OCI-LY1 (cell line): Measurements from ENCODE around the gene EFEMP2.

ENCODE experiments used
- EZH2 ChIP-seq: fragments of 200-600 bp; sonication (generic), shearing (Covaris generic); IDR thresholded peaks from 2 replicates; pipeline ENCODE4 v1.8.0; 2017; ENCODE audit warnings: borderline replicate concordance, mixed run types, mild to moderate bottlenecking, antibody characterized with exemption, low read length, moderate library complexity, mixed read lengths
- TF ChIP-seq, protein P1 (sequence below): fragments of 200-600 bp; sonication (generic), shearing (Covaris generic); IDR thresholded peaks from 2 replicates; pipeline ENCODE4 v1.5.1; 2017; ENCODE audit warnings: mild to moderate bottlenecking, antibody characterized with exemption, low read length, moderate library complexity, mixed read lengths

DNA sequence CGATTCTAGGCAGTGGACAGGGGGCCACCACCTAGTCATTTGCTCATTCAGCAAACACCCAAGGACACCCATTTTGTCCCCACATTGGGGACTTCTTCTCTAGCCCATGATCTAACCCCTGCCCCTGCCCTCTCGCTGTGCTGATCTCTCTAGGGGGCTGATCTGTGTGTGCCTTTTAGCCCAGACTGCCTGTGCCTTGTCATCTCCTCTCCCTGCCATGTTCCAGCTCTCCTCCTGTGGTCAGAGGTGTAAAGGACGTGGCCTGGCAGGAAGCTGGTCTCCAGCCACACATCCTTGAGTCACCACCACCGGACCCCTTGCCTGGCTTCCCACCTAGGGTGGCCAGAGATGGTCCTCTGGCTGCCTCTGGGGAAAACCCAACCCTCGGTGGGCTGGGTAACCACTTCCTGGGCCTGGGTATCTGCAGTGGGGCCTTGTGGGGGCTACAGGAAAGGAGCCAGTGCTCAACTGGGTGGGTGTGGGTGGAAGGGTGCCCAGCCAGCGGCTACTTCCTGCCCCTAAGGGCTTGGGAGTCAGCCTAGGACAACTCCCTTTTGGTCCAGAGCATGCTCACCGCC lies 8.3 kb upstream of the EFEMP2 start:
- TF ChIP-seq, protein P1, sequence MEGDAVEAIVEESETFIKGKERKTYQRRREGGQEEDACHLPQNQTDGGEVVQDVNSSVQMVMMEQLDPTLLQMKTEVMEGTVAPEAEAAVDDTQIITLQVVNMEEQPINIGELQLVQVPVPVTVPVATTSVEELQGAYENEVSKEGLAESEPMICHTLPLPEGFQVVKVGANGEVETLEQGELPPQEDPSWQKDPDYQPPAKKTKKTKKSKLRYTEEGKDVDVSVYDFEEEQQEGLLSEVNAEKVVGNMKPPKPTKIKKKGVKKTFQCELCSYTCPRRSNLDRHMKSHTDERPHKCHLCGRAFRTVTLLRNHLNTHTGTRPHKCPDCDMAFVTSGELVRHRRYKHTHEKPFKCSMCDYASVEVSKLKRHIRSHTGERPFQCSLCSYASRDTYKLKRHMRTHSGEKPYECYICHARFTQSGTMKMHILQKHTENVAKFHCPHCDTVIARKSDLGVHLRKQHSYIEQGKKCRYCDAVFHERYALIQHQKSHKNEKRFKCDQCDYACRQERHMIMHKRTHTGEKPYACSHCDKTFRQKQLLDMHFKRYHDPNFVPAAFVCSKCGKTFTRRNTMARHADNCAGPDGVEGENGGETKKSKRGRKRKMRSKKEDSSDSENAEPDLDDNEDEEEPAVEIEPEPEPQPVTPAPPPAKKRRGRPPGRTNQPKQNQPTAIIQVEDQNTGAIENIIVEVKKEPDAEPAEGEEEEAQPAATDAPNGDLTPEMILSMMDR, result no peak
- TF ChIP-seq EZH2, result no peak
